Suprapubic skin (tissue), 4 donors: ENCODE results near the gene TAF1B.

Source experiments
- EP300 ChIP-seq: sonication (generic); formaldehyde crosslinking; IDR thresholded peaks from one replicate; pipeline ENCODE4 v1.6.1; 2017; ENCODE audit warnings: antibody characterized with exemption
- POLR2A ChIP-seq, 2 donors: fragments of 450-650 bp; IDR thresholded peaks; one replicate each; pipeline ENCODE4 v1.6.1; 2017; ENCODE audit warnings: antibody characterized with exemption in 2 of 2, mild to moderate bottlenecking in 2 of 2, moderate library complexity in 2 of 2
- POLR2AphosphoS5 ChIP-seq, 3 donors: sonication (generic); formaldehyde crosslinking; IDR thresholded peaks; one replicate each; pipeline ENCODE4 v1.6.1; 2017; ENCODE audit warnings: antibody characterized with exemption in 3 of 3
- TF ChIP-seq, protein P1 (sequence below), 2 donors: fragments of 200-600 bp in 1 of 2; fragments of 450-650 bp in 1 of 2; sonication (generic) in 1 of 2; IDR thresholded peaks; one replicate each; pipeline ENCODE4 v1.5.1; 2016 to 2019; ENCODE audit warnings: antibody characterized with exemption in 2 of 2, mild to moderate bottlenecking in 1 of 2, moderate library complexity in 1 of 2

DNA sequence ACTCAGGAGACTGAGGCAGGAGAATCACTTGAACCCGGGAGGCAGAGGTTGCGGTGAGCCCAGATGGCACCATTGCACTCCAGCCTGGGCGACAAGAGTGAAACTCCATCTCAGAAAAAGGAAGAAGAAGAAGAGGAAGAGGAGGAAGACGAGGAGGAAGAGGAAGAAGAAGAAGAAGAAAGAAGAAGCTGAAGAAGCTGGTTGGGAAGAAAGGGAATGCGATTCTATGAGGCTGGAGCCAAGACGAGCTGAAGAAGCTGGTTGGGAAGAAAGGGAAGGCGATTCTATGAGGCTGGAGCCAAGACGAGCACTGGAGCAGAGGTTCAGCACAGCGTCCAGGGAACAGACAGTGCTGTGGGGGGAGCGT is 30.3 kb upstream of the TAF1B start:
- TF ChIP-seq, protein P1, sequence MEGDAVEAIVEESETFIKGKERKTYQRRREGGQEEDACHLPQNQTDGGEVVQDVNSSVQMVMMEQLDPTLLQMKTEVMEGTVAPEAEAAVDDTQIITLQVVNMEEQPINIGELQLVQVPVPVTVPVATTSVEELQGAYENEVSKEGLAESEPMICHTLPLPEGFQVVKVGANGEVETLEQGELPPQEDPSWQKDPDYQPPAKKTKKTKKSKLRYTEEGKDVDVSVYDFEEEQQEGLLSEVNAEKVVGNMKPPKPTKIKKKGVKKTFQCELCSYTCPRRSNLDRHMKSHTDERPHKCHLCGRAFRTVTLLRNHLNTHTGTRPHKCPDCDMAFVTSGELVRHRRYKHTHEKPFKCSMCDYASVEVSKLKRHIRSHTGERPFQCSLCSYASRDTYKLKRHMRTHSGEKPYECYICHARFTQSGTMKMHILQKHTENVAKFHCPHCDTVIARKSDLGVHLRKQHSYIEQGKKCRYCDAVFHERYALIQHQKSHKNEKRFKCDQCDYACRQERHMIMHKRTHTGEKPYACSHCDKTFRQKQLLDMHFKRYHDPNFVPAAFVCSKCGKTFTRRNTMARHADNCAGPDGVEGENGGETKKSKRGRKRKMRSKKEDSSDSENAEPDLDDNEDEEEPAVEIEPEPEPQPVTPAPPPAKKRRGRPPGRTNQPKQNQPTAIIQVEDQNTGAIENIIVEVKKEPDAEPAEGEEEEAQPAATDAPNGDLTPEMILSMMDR (IDR thresholded peaks at IDR 0.05), result no peak
- TF ChIP-seq POLR2AphosphoS5 (IDR thresholded peaks at IDR 0.05) (no peak), POLR2A (IDR thresholded peaks at IDR 0.05) (no peak), EP300 (no peak)
